Measurements from ENCODE around the gene SLC66A1.
"Not testable (repeated sequence)": the region's sequence is repeated elsewhere in the genome, so short reads cannot be mapped to it uniquely, and the experiment has no call there.

The SLC66A1 gene

GRCh38 chr1:19284881-19285280 is 27.2 kb upstream of the SLC66A1 start:
- Histone ChIP-seq H3K4me3 (replicated peaks; ENCODE audit: insufficient read depth, low read length) (no peak overlapping the region), H3K27ac (replicated peaks) (no peak overlapping the region), H3K27me3 (ENCODE audit: insufficient read depth, poor library complexity, severe bottlenecking) (no peaks in the 10 kb centered on the region)
- no peak for DNase-seq (ENCODE audit: low read depth in 1 of 2, low spot score in 1 of 2)
- TF ChIP-seq POLR2AphosphoS5 (IDR thresholded peaks at IDR 0.05; ENCODE audit: low read depth), result no peak
- TF ChIP-seq CTCF (IDR thresholded peaks at IDR 0.05; ENCODE audit: insufficient read depth, low read length), result no peak
- TF ChIP-seq GABPA (IDR thresholded peaks at IDR 0.05; ENCODE audit: low read depth), result no peak
- no peak for TF ChIP-seq REST (IDR thresholded peaks at IDR 0.05; ENCODE audit: insufficient replicate concordance, low read depth)
- TF ChIP-seq SPI1 (IDR thresholded peaks at IDR 0.05; ENCODE audit: borderline replicate concordance, low read depth), result no peak

GRCh38 chr1:19285366-19285765 is 26.8 kb upstream of the SLC66A1 start:
- H3K27ac ChIP-seq (replicated peaks); DNase-seq (ENCODE audit: low read depth in 1 of 2, low spot score in 1 of 2); H3K4me3 ChIP-seq (replicated peaks; ENCODE audit: insufficient read depth, low read length); H3K27me3 ChIP-seq (ENCODE audit: insufficient read depth, poor library complexity, severe bottlenecking): not testable (repeated sequence)

GRCh38 chr1:19285807-19286206 is 26.3 kb upstream of the SLC66A1 start:
- not testable (repeated sequence) for H3K4me3 ChIP-seq (replicated peaks; ENCODE audit: insufficient read depth, low read length); H3K27ac ChIP-seq (replicated peaks); H3K27me3 ChIP-seq (ENCODE audit: insufficient read depth, poor library complexity, severe bottlenecking); DNase-seq (ENCODE audit: low read depth in 1 of 2, low spot score in 1 of 2)

GRCh38 chr1:19287436-19288185 is 24.5 kb upstream of the SLC66A1 start:
- no peak for DNase-seq (ENCODE audit: low read depth in 1 of 2, low spot score in 1 of 2)
- no peak overlapping the region for H3K27ac ChIP-seq (replicated peaks)
- no peak for TF ChIP-seq CTCF (IDR thresholded peaks at IDR 0.05; ENCODE audit: insufficient read depth, low read length)
- no peak for TF ChIP-seq POLR2AphosphoS5 (IDR thresholded peaks at IDR 0.05; ENCODE audit: low read depth)
- no peak for TF ChIP-seq REST (IDR thresholded peaks at IDR 0.05; ENCODE audit: insufficient replicate concordance, low read depth)
- no peak for TF ChIP-seq SPI1 (IDR thresholded peaks at IDR 0.05; ENCODE audit: borderline replicate concordance, low read depth)
- no peak for TF ChIP-seq GABPA (IDR thresholded peaks at IDR 0.05; ENCODE audit: low read depth)
- no peaks in the 10 kb centered on the region for H3K27me3 ChIP-seq (ENCODE audit: insufficient read depth, poor library complexity, severe bottlenecking)
- H3K4me3 ChIP-seq (replicated peaks; ENCODE audit: insufficient read depth, low read length), result no peak overlapping the region

GRCh38 chr1:19288324-19289241 is 23.5 kb upstream of the SLC66A1 start, which contains the start of gene AKR7A3:
Gene AKR7A3 (minus strand): TSS chr1:19288770. CDS start chr1:19288709, 61 bp downstream.
- not testable (repeated sequence) for H3K27me3 ChIP-seq (ENCODE audit: insufficient read depth, poor library complexity, severe bottlenecking); H3K27ac ChIP-seq (replicated peaks)
- DNase-seq (ENCODE audit: low read depth in 1 of 2, low spot score in 1 of 2), result peak; percentile 58
- H3K4me3 ChIP-seq (replicated peaks; ENCODE audit: insufficient read depth, low read length), result peak within 1 kb of the TSS; percentile 16

All from HL-60 (cell line).